ENCODE results near the gene DENND2C.

The DENND2C gene

GRCh38 chr1:114627107-114627506 lies 42.7 kb downstream of the DENND2C start:
- no peaks in the 10 kb centered on the region for H3K4me1 ChIP-seq
- TF ChIP-seq CTCF (IDR thresholded peaks at IDR 0.05; ENCODE audit: low read depth, low read length), result no peak
- H3K36me3 ChIP-seq, result no peaks in the 10 kb centered on the region
- peaks cover 16% of the 10 kb centered on the region for H3K27me3 ChIP-seq
- no peak for DNase-seq
- no peak overlapping the region for H3K4me3 ChIP-seq (ENCODE audit: low read depth, low read length)
- H3K9me3 ChIP-seq, result no peaks in the 10 kb centered on the region

- Histone ChIP-seq H3K9me3 (no peaks in the 10 kb centered on the region), H3K4me3 (ENCODE audit: low read depth, low read length) (no peak overlapping the region), H3K4me1 (no peaks in the 10 kb centered on the region), H3K36me3 (no peaks in the 10 kb centered on the region), H3K27me3 (peaks cover 39% of the 10 kb centered on the region)
- TF ChIP-seq CTCF (IDR thresholded peaks at IDR 0.05; ENCODE audit: low read depth, low read length), result no peak
- no peak for DNase-seq
Observed at GRCh38 chr1:114623364-114623763, 46.5 kb downstream of the DENND2C start.

- Histone ChIP-seq H3K27me3 (peaks cover 34% of the 10 kb centered on the region), H3K4me3 (ENCODE audit: low read depth, low read length) (no peak overlapping the region), H3K4me1 (no peaks in the 10 kb centered on the region), H3K36me3 (no peaks in the 10 kb centered on the region), H3K9me3 (no peaks in the 10 kb centered on the region)
- TF ChIP-seq CTCF (IDR thresholded peaks at IDR 0.05; ENCODE audit: low read depth, low read length), result no peak
- no peak for DNase-seq
Observed at GRCh38 chr1:114620419-114620818, 49.4 kb downstream of the DENND2C start.

- TF ChIP-seq CTCF (IDR thresholded peaks at IDR 0.05; ENCODE audit: low read depth, low read length), result no peak
- H3K4me3 ChIP-seq (ENCODE audit: low read depth, low read length), result no peak overlapping the region
- H3K4me1 ChIP-seq, result no peaks in the 10 kb centered on the region
- DNase-seq, result no peak
- no peaks in the 10 kb centered on the region for H3K9me3 ChIP-seq
- peaks cover 42% of the 10 kb centered on the region for H3K27me3 ChIP-seq
- no peaks in the 10 kb centered on the region for H3K36me3 ChIP-seq
Observed at GRCh38 chr1:114618606-114619005, 51.2 kb downstream of the DENND2C start.

- Histone ChIP-seq H3K4me1 (no peaks in the 10 kb centered on the region), H3K27me3 (peaks cover 30% of the 10 kb centered on the region), H3K36me3 (no peaks in the 10 kb centered on the region), H3K9me3 (no peaks in the 10 kb centered on the region), H3K4me3 (ENCODE audit: low read depth, low read length) (no peak overlapping the region)
- no peak for TF ChIP-seq CTCF (IDR thresholded peaks at IDR 0.05; ENCODE audit: low read depth, low read length)
- DNase-seq, result no peak
Observed at GRCh38 chr1:114610546-114611245, 59.2 kb downstream of the DENND2C start.

- Histone ChIP-seq H3K27me3 (peaks cover 25% of the 10 kb centered on the region), H3K9me3 (no peaks in the 10 kb centered on the region), H3K36me3 (no peaks in the 10 kb centered on the region), H3K4me3 (ENCODE audit: low read depth, low read length) (no peak overlapping the region), H3K4me1 (no peaks in the 10 kb centered on the region)
- no peak for TF ChIP-seq CTCF (IDR thresholded peaks at IDR 0.05; ENCODE audit: low read depth, low read length)
- DNase-seq, result no peak
Observed at GRCh38 chr1:114609826-114610225, 60.0 kb downstream of the DENND2C start.

Measured in BE2C (cell line).